Mesenchymal stem cell (in vitro differentiated cells and primary cell): ENCODE results near the gene PTPRN2.

Experiments
- DNase-seq: peaks from one replicate; pipeline ENCODE4 v3.0.0-alpha.2; 2013
- H2AFZ ChIP-seq: one replicate; pipeline ENCODE4 v1.6.1; 2013; ENCODE audit warnings: low read depth, mild to moderate bottlenecking, control low read depth, inconsistent platforms, low read length, moderate library complexity
- H2AK5ac ChIP-seq: 2 replicates; pipeline ENCODE4 v1.6.1; 2013; ENCODE audit warnings: low read length, moderate library complexity, mild to moderate bottlenecking, inconsistent platforms; ENCODE audit not compliant: severe bottlenecking
- H2BK120ac ChIP-seq: one replicate; pipeline ENCODE4 v1.6.1; 2013; ENCODE audit warnings: low read depth, mild to moderate bottlenecking, inconsistent platforms, low read length, moderate library complexity
- H2BK12ac ChIP-seq, 2 experiments: one replicate each; pipeline ENCODE4 v1.6.1; 2013; ENCODE audit warnings: inconsistent platforms in 2 of 2, low read length in 2 of 2, mild to moderate bottlenecking in 2 of 2, moderate library complexity in 2 of 2, control low read depth in 1 of 2
- H2BK15ac ChIP-seq: one replicate; pipeline ENCODE4 v1.6.1; 2013; ENCODE audit warnings: mild to moderate bottlenecking, low read depth, inconsistent platforms; ENCODE audit not compliant: poor library complexity, severe bottlenecking
- H2BK5ac ChIP-seq: 2 replicates; pipeline ENCODE4 v1.6.1; 2013; ENCODE audit warnings: low read depth, mild to moderate bottlenecking, low read length, control low read depth, inconsistent platforms; ENCODE audit not compliant: poor library complexity, severe bottlenecking
- H3K14ac ChIP-seq, 2 experiments: one replicate each; pipeline ENCODE4 v1.6.1; 2013; ENCODE audit warnings: inconsistent platforms in 2 of 2, low read length in 2 of 2, control low read depth in 1 of 2, mild to moderate bottlenecking in 1 of 2, moderate library complexity in 1 of 2
- H3K18ac ChIP-seq, 2 experiments: one replicate each; pipeline ENCODE4 v1.6.1; 2013; ENCODE audit warnings: inconsistent platforms in 2 of 2, low read length in 2 of 2, control low read depth in 1 of 2, low read depth in 1 of 2, mild to moderate bottlenecking in 1 of 2
- H3K23ac ChIP-seq, 2 experiments: one replicate each; pipeline ENCODE4 v1.6.1; 2013; ENCODE audit warnings: inconsistent platforms in 2 of 2, low read length in 2 of 2, mild to moderate bottlenecking in 2 of 2, moderate library complexity in 2 of 2, control low read depth in 1 of 2
- H3K27ac ChIP-seq: 2 replicates; pipeline ENCODE4 v1.5.1; 2013; ENCODE audit warnings: mild to moderate bottlenecking, moderate library complexity, low read length, control low read depth, inconsistent platforms; ENCODE audit not compliant: poor library complexity, severe bottlenecking
- H3K27me3 ChIP-seq, 2 experiments: 2 replicates each; pipeline versions ENCODE4 v1.6.1 to v1.7.0; 2013; ENCODE audit warnings: low read length in 2 of 2, mild to moderate bottlenecking in 2 of 2, moderate library complexity in 2 of 2, control low read depth in 1 of 2, inconsistent platforms in 1 of 2; ENCODE audit not compliant: control insufficient read depth in 1 of 2, insufficient read depth in 1 of 2
- H3K36me3 ChIP-seq, 2 experiments: 2 replicates each; pipeline versions ENCODE4 v1.6.1 to v1.7.0; 2013; ENCODE audit warnings: low read length in 2 of 2, control low read depth in 1 of 2, inconsistent platforms in 1 of 2, low read depth in 1 of 2, mild to moderate bottlenecking in 1 of 2; ENCODE audit not compliant: insufficient read depth in 2 of 2, control insufficient read depth in 1 of 2
- H3K4ac ChIP-seq, 2 experiments: one replicate each; pipeline ENCODE4 v1.6.1; 2013; ENCODE audit warnings: inconsistent platforms in 2 of 2, low read length in 2 of 2, mild to moderate bottlenecking in 2 of 2, moderate library complexity in 2 of 2, control low read depth in 1 of 2, low read depth in 1 of 2
- H3K4me1 ChIP-seq: 2 replicates; pipeline ENCODE4 v1.6.1; 2013; ENCODE audit warnings: low read depth, low read length, control low read depth; ENCODE audit not compliant: control insufficient read depth, insufficient read depth
- H3K4me2 ChIP-seq: 2 replicates; pipeline ENCODE4 v1.6.1; 2013; ENCODE audit warnings: low read length, mild to moderate bottlenecking, inconsistent platforms; ENCODE audit not compliant: poor library complexity, severe bottlenecking
- H3K4me3 ChIP-seq, 2 experiments: 2 replicates each; pipeline versions ENCODE4 v1.5.1 to v1.7.0; 2013; ENCODE audit warnings: low read length in 2 of 2, mild to moderate bottlenecking in 2 of 2, control low read depth in 1 of 2, low read depth in 1 of 2; ENCODE audit not compliant: insufficient read depth in 1 of 2
- H3K79me1 ChIP-seq: replicated peaks from 2 replicates; pipeline ENCODE4 v1.6.1; 2013; ENCODE audit warnings: mild to moderate bottlenecking, control low read depth, low read length, inconsistent platforms; ENCODE audit not compliant: poor library complexity, severe bottlenecking
- H3K9ac ChIP-seq: 2 replicates; pipeline ENCODE4 v1.7.0; 2013; ENCODE audit warnings: mild to moderate bottlenecking, low read length, moderate library complexity
- H3K9me3 ChIP-seq: 2 replicates; pipeline ENCODE4 v1.7.0; 2013; ENCODE audit warnings: mild to moderate bottlenecking, low read length; ENCODE audit not compliant: control insufficient read depth
- H4K8ac ChIP-seq: one replicate; pipeline ENCODE4 v1.6.1; 2013; ENCODE audit warnings: inconsistent platforms, mild to moderate bottlenecking, low read length, moderate library complexity
- H4K91ac ChIP-seq: one replicate; pipeline ENCODE4 v1.6.1; 2013; ENCODE audit warnings: mild to moderate bottlenecking, low read length, inconsistent platforms
- WGBS: methylation state at CpG from one replicate; pipeline ENCODE4 v1.1.7; 2013; ENCODE audit warnings: mixed read lengths; 5-methylcytosine and 5-hydroxymethylcytosine counted together

The PTPRN2 gene

GRCh38 chr7:158547817-158548216 is 39.8 kb downstream of the PTPRN2 start:
- no peaks in the 10 kb centered on the region for H3K36me3 ChIP-seq
- H3K23ac ChIP-seq = no peak overlapping the region
- no peak overlapping the region for H2BK12ac ChIP-seq
- no peak overlapping the region for H2BK120ac ChIP-seq
- H3K4me1 ChIP-seq = no peaks in the 10 kb centered on the region
- WGBS = 79% methylated on average over 9 of the region's 9 CpGs
- no peak overlapping the region for H2BK5ac ChIP-seq
- no peak overlapping the region for H3K18ac ChIP-seq
- no peaks in the 10 kb centered on the region for H3K9me3 ChIP-seq
- no peak overlapping the region for H3K9ac ChIP-seq
- H3K4ac ChIP-seq = no peak overlapping the region
- no peaks in the 10 kb centered on the region for H3K79me1 ChIP-seq
- no peak for DNase-seq
- no peak overlapping the region for H3K14ac ChIP-seq
- no peak overlapping the region for H2AK5ac ChIP-seq
- no peak overlapping the region for H3K27ac ChIP-seq
- H4K91ac ChIP-seq = peak overlapping the region; percentile 18
- H3K27me3 ChIP-seq = peaks cover 0 to 12% of the 10 kb centered on the region in 2 experiments
- no peak overlapping the region for H2BK15ac ChIP-seq
- no peak overlapping the region for H3K4me3 ChIP-seq
- H4K8ac ChIP-seq = no peak overlapping the region
- no peak overlapping the region for H3K4me2 ChIP-seq
- no peak overlapping the region for H2AFZ ChIP-seq

- Histone ChIP-seq H3K9ac (no peak overlapping the region), H3K4me1 (no peaks in the 10 kb centered on the region), H4K91ac (no peak overlapping the region), H2AK5ac (no peak overlapping the region), H3K4ac (no peak overlapping the region), H3K9me3 (no peaks in the 10 kb centered on the region), H4K8ac (no peak overlapping the region), H3K27ac (no peak overlapping the region), H3K4me2 (no peak overlapping the region), H3K14ac (no peak overlapping the region), H2BK15ac (no peak overlapping the region), H2BK120ac (no peak overlapping the region), H2BK12ac (no peak overlapping the region), H3K4me3 (no peak overlapping the region), H2BK5ac (no peak overlapping the region), H3K23ac (no peak overlapping the region), H3K36me3 (no peaks in the 10 kb centered on the region), H3K18ac (no peak overlapping the region), H3K27me3 (peaks cover 0 to 12% of the 10 kb centered on the region in 2 experiments), H3K79me1 (no peaks in the 10 kb centered on the region), H2AFZ (no peak overlapping the region)
- DNase-seq = no peak
- WGBS = 89% methylated on average over 11 of the region's 11 CpGs
These were observed 41.0 kb downstream of the PTPRN2 start for GRCh38 chr7:158546626-158547025.

GRCh38 chr7:158546214-158546613 is 41.4 kb downstream of the PTPRN2 start:
- no peak overlapping the region for H4K91ac ChIP-seq
- no peak overlapping the region for H3K23ac ChIP-seq
- no peaks in the 10 kb centered on the region for H3K4me1 ChIP-seq
- no peak overlapping the region for H3K4ac ChIP-seq
- no peak for DNase-seq
- H2BK120ac ChIP-seq = no peak overlapping the region
- H3K4me2 ChIP-seq = no peak overlapping the region
- no peak overlapping the region for H3K18ac ChIP-seq
- H3K9me3 ChIP-seq = no peaks in the 10 kb centered on the region
- no peak overlapping the region for H2BK5ac ChIP-seq
- H3K27me3 ChIP-seq = peaks cover 0 to 15% of the 10 kb centered on the region in 2 experiments
- no peak overlapping the region for H3K14ac ChIP-seq
- H4K8ac ChIP-seq = no peak overlapping the region
- H3K36me3 ChIP-seq = no peaks in the 10 kb centered on the region
- no peaks in the 10 kb centered on the region for H3K79me1 ChIP-seq
- WGBS = 90% methylated on average over 16 of the region's 16 CpGs
- no peak overlapping the region for H2AK5ac ChIP-seq
- H2AFZ ChIP-seq = no peak overlapping the region
- H2BK12ac ChIP-seq = no peak overlapping the region
- H3K4me3 ChIP-seq = no peak overlapping the region
- no peak overlapping the region for H3K27ac ChIP-seq
- H3K9ac ChIP-seq = no peak overlapping the region
- no peak overlapping the region for H2BK15ac ChIP-seq

- Histone ChIP-seq H3K27ac (no peak overlapping the region), H3K36me3 (peaks cover 0 to 2% of the 10 kb centered on the region in 2 experiments), H2AK5ac (no peak overlapping the region), H3K4me3 (no peak overlapping the region), H3K14ac (no peak overlapping the region), H2BK5ac (no peak overlapping the region), H3K27me3 (peaks cover 0 to 17% of the 10 kb centered on the region in 2 experiments), H2BK12ac (no peak overlapping the region), H2BK120ac (no peak overlapping the region), H3K9me3 (no peaks in the 10 kb centered on the region), H4K91ac (no peak overlapping the region), H3K79me1 (no peaks in the 10 kb centered on the region), H3K4me2 (no peak overlapping the region), H2AFZ (no peak overlapping the region), H3K18ac (no peak overlapping the region), H2BK15ac (no peak overlapping the region), H3K23ac (no peak overlapping the region), H3K4ac (no peak overlapping the region), H3K4me1 (peaks cover 2% of the 10 kb centered on the region), H4K8ac (no peak overlapping the region), H3K9ac (no peak overlapping the region)
- no peak for DNase-seq
- 69% methylated on average over 8 of the region's 8 CpGs for WGBS
These were observed 42.9 kb downstream of the PTPRN2 start for GRCh38 chr7:158544708-158545107.
